ENCODE results near the gene SPINK8.
A peak's percentile ranks its signal among the peaks of the same experiment; 100 is the strongest.
"Not testable (repeated sequence)": the region's sequence is repeated elsewhere in the genome, so short reads cannot be mapped to it uniquely, and the experiment has no call there.

SPINK8 gene

DNA sequence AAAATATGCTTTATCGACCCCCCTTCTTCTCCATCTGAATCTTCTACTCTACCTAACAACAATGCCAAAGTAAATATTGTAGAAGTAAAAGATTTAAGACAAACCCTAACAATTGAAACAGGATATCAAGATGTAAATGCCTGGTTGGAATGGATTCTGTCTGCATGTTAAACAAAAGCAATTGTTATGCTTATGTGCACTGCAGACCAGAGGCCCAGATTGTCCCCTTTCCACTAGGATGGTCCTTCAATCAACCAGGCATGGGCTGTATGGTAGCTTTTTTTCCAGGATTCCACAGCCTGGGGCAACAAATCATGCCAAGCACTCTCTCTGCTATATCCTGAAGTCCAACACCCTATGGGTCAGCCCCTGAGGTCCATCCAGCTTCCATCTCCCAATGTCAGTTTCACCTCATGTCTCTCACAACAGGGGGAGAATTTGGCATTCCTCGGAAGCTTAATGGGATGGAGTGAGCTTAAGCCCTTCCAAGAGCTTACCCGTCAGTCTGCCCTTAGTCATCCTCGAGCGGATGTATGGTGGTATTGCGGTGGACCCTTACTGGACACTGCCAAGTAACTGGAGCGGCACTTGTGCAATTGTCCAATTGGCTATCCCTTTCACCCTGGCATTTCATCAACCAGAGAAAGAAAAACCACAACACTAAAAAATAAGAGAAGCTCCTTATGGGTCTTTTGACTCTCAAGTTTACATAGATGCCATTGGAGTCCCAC is 56.4 kb downstream of the SPINK8 start:
- no peak for DNase-seq

DNA sequence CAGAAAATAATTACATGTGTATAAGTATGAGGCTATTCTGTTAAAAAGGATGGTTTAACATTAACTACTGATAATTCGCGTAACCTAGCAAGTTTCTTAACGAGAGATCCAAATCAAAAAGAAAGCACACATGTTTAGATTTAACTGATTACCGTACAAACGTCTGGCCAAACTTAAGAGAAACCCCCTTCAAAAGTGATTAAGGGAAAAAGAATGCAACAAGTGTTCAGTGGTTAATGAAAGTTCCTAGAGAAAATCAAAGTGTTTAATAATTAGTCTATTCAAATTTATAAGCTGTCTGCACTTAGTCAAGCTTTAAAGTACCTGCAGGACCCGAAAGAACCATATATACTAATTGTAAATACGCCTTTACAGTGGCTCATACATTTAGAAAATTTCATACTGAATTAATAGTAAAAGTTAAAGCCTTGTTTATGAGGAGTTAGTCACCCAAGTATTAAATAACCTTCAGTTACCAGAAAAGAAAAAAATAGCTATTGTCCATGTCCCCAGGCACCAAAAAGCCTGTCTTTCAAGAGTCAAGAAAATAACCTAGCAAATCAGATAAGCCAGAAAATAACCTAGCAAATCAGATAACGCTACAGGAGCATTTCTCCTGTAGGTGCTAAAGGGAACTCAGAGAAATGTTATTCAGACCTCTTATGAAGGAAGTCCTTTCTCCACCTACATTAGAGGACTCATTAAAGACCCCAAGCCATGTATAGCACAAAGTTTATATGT is 58.0 kb downstream of the SPINK8 start:
- DNase-seq, result no peak

DNA sequence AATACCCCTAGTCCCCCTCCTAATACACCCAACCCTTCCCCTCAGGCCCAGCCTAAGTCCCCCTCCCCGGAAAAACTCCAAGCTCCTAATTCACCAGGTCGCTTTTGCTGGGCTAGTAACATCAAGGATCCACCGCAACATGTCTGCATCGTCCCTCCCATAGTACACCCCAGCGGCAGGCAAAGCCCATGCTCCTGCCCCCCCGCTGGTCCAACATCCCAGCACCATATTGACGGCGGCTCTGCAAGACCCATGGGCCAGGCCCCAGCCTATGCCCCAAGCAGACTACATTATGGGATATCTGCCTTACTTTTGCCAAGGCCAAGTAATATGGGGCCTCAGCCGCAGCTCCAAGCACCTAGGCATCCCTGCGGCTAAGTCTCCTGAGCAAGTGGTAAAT is 59.0 kb downstream of the SPINK8 start:
- DNase-seq, result no peak

DNA sequence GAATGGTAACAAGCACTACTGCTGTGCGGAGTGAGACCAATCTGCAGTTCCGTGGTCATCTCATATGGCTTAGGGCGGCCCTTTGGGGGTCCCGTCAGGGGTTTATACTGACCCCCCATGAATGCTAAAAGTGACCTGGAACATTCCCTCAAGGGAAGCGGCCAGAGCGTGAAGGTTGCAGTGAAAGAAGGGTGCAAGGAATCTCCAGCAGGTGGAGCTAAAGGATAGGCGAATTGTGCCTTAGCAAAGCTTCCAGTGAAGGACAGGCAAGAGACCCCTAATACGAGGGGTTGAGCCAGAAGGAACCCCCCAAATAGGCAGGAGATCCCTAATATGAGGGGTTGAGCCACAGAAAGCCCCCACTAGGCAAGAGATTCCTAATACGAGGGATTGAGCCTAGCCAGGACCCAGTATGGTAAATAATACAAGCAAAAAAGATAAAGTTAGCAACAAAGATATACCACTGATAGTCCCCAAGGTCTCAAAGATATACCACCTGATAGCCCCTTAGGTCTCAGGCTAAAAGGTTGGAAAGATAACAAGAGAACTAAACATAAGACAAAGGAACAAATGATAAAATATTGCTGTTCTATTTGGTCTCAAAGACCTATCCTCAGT is 59.8 kb downstream of the SPINK8 start:
- peak; percentile 3 for DNase-seq

DNA sequence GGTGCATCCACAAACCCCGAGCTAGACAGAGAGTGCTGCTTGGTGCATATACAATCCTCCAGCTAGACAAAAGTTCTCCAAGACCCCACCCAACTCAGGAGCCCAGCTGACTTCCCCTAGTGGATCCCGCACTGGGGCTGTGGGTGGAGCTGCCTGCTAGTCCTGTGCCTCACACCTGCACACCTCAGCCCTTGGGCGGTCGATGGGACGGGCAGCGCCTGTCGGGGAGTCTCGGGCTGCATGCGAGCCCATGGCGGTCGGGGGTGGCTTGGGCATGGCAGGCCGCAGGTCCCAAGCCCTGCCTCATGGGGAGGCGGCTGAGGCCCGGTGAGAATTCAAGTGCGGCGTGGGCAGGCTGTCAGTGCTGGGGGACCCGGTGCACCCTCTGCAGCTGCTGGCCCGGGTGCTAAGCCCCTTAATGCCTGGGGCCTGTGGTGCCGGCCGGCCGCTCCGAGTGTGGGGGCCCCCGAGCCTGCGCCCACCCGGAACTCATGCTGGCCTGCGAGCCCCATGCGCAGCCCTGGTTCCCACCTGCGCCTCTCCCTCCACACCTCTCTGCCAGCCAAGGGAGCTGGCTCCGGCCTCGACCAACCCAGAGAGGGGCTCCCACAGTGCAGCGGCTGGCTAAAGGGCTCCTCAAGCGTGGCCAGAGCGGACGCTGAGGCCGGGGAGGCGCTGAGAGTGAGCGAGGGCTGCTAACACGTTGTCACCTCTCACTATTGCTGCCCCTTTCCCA is 61.5 kb downstream of the SPINK8 start:
- no peak for DNase-seq

DNA sequence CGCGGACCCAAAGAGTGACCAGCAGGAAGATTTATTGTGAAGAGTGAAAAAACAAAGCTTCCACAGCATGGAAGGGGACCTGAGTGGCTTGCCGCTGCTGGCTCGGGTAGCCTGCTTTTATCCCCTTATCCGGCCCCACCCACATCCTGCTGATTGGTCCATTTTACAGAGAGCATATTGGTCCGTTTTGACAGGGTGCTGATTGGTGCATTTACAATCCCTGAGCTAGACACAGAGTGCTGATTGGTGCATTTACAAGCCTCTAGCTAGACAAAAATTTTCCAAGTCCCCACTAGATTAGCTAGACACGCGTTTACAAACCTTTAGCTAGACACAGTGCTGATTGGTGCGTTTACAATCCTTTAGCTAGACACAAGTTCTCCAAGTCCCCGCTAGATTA is 62.2 kb downstream of the SPINK8 start:
- not testable (repeated sequence) for DNase-seq

DNA sequence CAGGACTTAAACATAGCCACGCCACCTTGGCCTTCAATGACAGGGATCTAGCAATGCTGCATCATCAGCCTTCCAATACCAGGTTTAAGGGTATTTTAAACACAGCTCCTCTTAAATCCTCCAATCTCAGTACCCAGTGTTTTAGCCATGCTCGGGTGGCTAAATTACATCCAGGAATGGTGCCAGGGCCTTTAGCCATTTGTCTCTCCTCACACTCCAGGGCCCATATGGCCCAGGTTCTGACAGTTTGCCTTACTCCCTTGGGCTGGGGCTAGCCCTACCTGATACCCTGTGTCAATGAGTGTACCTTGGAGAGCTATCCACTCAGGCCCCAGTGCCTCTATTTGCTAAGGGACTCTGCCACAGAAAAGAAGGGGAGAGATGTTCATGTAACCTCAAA is 63.2 kb downstream of the SPINK8 start:
- no peak for DNase-seq

DNA sequence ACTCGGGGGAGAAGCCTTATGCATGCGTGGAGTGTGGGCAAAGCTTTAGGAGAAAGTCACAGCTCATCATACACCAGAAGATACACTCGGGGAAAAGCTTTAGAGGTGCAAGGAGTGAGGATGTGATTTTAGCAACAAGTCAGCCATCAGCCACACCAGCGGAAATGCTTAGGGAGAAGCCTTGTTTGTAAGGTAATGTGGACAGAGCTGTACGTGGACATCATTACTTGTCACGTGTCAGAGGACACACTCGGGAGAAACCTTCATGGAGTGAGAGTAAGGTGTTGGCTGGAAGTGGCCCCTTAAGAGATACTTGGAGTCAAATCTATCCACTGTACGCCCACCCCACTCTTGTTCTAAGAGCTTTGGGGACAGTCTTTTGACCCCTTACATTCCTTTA is 63.9 kb downstream of the SPINK8 start:
- no peak for DNase-seq

DNA sequence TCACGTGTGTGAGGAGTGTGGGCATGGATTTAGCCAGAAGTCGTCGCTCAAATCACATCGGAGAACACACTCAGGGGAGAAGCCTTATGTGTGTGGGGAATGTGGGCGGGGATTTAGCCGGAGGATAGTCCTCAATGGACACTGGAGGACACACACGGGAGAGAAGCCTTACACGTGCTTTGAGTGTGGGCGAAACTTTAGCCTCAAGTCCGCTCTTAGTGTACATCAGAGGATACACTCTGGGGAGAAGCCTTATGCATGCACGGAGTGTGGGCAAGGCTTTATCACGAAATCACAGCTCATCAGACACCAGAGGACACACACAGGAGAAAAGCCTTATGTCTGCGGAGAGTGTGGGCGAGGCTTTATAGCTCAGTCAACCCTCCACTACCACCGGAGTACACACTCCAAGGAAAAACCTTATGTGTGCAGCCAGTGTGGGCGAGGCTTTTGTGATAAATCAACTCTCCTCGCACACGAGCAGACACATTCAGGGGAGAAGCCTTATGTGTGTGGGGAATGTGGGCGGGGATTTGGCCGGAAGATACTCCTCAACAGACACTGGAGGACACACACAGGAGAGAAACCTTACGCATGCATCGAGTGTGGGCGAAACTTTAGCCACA is 64.4 kb downstream of the SPINK8 start:
- no peak for DNase-seq

DNA sequence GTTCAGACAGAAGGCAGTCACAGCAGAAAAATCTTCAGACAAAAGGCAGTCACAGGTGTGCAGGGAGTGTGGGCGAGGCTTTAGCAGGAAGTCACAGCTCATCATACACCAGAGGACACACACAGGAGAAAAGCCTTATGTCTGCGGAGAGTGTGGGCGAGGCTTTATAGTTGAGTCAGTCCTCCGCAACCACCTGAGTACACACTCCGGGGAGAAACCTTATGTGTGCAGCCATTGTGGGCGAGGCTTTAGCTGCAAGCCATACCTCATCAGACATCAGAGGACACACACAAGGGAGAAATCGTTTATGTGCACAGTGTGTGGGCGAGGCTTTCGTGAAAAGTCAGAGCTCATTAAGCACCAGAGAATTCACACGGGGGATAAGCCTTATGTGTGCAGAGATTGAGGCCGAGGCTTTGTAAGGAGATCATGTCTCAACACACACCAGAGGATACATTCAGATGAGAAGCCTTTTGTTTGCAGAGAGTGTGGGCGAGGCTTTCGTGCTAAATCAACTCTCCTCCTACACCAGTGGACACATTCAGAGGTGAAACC is 65.0 kb downstream of the SPINK8 start:
- no peak for DNase-seq

DNA sequence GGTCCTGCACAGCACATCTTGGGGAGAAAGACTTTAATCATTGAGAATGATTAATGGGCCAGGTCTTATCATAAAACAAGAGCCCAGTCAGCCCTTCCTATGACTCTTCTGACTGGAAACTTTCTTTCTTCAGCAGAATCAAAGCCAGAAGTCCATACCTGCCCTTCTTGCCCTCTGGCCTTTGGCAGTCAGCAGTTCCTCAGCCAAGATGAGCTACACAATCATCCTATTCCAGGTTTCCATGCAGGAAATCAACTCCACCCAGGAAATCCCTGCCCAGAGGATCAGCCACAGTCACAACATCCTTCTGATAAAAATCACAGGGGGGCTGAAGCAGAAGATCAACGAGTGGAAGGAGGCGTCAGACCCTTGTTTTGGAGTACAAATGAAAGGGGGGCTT is 65.7 kb downstream of the SPINK8 start:
- DNase-seq, result no peak

DNA sequence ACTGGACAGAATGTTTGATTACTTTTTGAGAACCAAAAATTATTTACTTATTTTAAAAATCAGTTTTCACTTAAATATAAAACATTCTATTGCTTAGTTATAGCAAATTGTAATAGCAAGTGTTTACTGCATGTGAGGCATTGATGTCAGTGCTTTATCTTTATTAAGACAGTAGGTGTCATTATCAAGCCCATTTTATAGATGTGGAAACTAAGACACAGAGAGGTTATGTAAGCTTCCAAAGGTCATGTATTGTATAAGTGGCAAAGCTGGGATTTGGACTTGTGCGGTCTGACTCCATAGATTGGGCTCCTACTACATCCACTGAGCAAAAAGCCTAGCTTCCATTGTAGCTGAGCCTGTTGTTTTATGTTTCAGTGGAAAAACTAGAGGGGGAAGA is 74.9 kb downstream of the SPINK8 start:
- no peak for DNase-seq
